Epithelial cell of prostate (primary cell): ENCODE data around the gene SLC39A13.
"Not testable (repeated sequence)": the region's sequence is repeated elsewhere in the genome, so short reads cannot be mapped to it uniquely, and the experiment has no call there.

Source experiments
- DNase-seq: peaks from one replicate; pipeline ENCODE4 v3.0.0-alpha.2; 2011; ENCODE audit warnings: low read depth, low spot score
- H3K27ac ChIP-seq: fragments of 450-650 bp; 2 replicates; pipeline ENCODE4 v1.5.1; 2017; ENCODE audit warnings: mild to moderate bottlenecking

The SLC39A13 gene

GRCh38 chr11:47446833-47447232 lies 38.4 kb downstream of the SLC39A13 start:
- no peak overlapping the region for H3K27ac ChIP-seq
- DNase-seq: no peak

GRCh38 chr11:47447906-47448305 lies 39.5 kb downstream of the SLC39A13 start:
- H3K27ac ChIP-seq: no peak overlapping the region
- no peak for DNase-seq

GRCh38 chr11:47448566-47449427 lies 40.4 kb downstream of the SLC39A13 start, which contains the start of gene RAPSN:
Gene RAPSN (minus strand): TSS chr11:47449136. CDS start chr11:47448964, 172 bp downstream.
- no peak for DNase-seq
- H3K27ac ChIP-seq: no peak within 1 kb of the TSS

- no peak for DNase-seq
Observed at GRCh38 chr11:47449541-47449940, 41.2 kb downstream of the SLC39A13 start.

GRCh38 chr11:47451436-47451835 lies 43.0 kb downstream of the SLC39A13 start:
- H3K27ac ChIP-seq: no peak overlapping the region
- DNase-seq: no peak

More at GRCh38 chr11:47449541-47449940, 41.2 kb downstream of the SLC39A13 start:
- H3K27ac ChIP-seq: no peak overlapping the region

GRCh38 chr11:47451990-47452389 lies 43.6 kb downstream of the SLC39A13 start:
- no peak for DNase-seq
- H3K27ac ChIP-seq: no peak overlapping the region

- H3K27ac ChIP-seq: no peak overlapping the region
Observed at GRCh38 chr11:47453365-47453764, 45.0 kb downstream of the SLC39A13 start.

GRCh38 chr11:47454258-47454671 lies 45.9 kb downstream of the SLC39A13 start:
- not testable (repeated sequence) for H3K27ac ChIP-seq
- peak; percentile 36 for DNase-seq

More at GRCh38 chr11:47453365-47453764, 45.0 kb downstream of the SLC39A13 start:
- DNase-seq: no peak

GRCh38 chr11:47460571-47461235 lies 52.3 kb downstream of the SLC39A13 start:
- no peak overlapping the region for H3K27ac ChIP-seq
- no peak for DNase-seq

- H3K27ac ChIP-seq: no peak overlapping the region
- DNase-seq: no peak
Observed at GRCh38 chr11:47461876-47462275, 53.5 kb downstream of the SLC39A13 start.

GRCh38 chr11:47464483-47464882 lies 56.1 kb downstream of the SLC39A13 start:
- DNase-seq: no peak

More at GRCh38 chr11:47464483-47464882, 56.1 kb downstream of the SLC39A13 start:
- no peak overlapping the region for H3K27ac ChIP-seq
